HG02763 (cell line): ENCODE measurements around the gene ADRB1.

Source experiments
- ATAC-seq: cut with Tn5 transposase; IDR thresholded peaks from one replicate; pipeline ENCODE4 v1.9.1; 2021; ENCODE audit warnings: mild to moderate bottlenecking, moderate library complexity; ENCODE audit not compliant: unreplicated experiment

ADRB1 gene

DNA sequence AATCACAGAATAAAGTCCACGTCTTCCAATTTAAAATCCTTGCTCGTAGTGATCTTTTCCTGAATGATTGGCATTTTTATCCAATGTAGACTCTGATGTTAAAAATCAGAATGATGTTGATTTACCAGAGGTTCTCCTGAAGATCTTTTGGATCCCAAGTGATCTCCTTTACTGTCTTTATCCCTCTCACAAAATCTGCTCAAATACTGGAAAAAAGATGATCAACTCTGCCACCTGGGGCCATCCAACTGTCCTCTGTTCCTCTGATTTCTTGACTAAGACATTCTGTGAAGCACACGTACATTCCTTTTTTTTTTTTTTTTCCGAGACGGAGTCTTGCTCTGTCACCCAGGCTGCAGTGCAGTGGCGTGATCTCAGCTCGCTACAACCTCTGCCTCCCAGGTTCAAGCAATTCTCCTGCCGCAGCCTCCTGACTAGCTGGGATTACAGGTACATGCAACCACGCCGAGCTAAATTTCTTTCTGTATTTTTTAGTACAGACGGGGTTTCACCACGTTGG lies 18.0 kb upstream of the ADRB1 start:
- no peak for ATAC-seq

DNA sequence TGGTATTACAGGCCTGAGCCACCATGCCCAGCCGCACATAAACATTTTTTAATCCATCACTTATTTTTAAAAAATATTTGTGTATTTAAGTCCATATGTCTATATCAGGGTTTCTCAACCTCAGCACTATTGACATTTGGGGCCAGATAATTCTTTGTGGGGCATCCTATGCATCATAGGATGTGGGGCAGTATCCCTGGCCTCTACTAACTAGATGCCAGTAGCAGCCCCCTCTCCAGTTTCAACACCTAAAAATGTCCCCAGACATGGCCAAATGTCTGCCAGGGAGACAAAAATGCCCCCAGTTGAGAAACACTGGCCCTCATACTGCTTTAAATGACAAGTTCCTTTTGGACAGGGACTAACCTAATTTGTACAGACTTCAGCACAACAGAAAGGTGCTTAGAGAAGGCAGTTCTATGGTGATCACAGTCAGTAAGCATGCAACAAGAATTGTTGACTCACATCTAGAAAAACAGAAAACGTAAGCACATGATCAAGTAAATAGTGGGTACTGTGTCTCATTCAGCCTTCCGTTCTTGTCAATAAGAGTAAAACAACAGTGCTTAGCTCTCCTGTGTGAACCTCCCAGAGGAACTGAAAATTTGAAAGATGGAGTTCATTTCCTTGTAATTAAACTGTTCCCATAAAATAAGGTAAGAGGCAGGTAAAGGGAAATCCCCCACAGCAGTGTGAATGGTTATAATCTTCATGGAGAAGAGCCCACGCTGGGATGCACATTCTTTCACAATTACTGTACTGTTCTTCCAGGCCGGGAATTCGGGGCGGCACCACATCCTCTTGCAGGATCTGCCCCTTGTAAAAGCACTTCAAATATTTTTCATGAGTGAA lies 17.3 kb upstream of the ADRB1 start:
- ATAC-seq = no peak

DNA sequence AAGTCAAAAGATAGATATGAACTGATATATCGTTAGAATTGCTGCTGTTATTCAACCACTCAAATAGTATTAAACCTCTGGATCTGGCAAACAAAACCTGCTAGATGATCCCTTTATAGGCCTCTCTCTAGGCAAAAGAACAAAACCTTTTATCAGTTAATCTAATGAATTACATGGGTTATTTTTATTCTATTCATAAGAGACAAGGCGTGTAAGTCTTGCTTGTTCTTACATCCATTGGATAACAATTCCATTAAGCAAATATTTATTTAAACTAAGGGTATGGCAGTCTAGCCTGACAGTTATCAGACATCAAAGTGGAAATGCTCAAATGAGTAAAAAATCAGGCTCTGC lies 16.6 kb upstream of the ADRB1 start:
- no peak for ATAC-seq

DNA sequence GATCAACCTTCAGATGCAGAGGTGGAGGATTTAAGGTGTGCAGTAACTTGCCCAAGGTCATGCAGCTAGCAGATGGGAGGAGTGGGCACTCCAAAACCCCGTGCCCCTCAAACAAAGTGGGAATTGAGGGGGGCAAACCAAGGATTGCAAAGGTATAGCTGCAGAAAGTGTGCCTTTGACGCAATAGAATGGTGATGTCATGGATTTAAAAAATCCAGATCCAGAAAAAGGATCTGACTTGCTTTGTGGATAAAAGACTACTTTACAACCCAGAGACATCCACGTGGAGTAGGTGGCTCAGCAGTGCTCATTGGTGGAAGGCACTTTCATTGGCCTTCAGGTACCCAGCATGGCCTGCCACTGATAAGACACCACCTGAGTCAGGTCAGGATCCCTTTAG lies 15.7 kb upstream of the ADRB1 start:
- no peak for ATAC-seq

DNA sequence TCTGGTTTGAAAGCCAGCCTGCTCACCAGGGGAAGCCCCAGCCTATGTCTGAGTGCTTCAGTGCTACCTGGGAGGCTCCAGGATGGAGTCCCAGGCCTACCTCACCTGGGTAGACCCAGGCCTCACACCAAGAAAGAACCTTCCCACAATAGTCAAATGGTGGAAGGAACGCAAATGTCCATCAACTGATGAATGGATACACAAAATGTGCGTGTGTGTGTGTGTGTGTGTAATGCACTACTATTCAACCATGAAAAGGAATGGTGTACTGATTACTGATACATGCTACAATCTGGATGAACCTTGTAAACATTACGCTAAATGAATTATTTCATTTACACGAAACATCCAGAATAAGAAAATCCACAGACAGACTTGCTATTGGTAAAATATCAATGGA lies 15.2 kb upstream of the ADRB1 start:
- no peak for ATAC-seq

DNA sequence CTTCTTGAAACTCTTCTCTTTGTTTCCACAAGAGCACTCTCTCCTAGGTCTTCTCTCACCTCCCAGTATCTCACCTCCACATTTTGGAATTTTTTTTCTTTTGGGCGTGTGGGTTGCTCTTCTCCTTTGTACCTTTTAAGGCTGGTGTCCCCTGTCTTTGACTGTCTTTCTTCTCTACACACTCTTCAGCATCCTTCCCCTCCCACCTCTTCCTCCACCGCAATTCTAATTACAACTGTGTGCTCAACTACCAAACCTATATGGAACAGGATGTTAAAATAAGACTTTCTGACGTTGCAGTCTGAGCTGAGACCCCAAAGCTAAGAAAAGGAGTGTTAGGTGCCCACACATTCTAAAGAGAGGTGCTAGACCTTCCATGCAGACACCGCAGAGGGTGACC lies 14.0 kb upstream of the ADRB1 start:
- ATAC-seq = no peak

DNA sequence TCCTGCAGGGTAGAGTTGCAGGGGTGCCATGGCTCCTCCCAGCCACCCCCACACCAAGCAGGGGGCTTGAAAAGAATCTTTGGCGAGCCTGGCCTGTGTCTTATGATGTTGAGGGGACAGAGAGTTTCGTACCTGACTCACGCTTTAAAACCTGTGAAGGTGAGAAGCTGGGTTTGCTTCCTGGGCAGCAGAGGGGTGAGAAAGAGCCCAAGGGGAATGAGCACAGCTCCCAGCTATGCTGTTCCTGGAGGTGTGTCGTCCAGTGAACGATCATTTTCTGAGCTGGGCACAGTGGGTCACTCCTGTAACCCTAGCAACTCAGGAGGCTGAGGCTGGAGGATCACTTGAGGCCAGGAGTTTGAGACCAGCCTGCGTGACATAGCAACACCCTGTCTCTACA lies 13.5 kb upstream of the ADRB1 start:
- no peak for ATAC-seq

DNA sequence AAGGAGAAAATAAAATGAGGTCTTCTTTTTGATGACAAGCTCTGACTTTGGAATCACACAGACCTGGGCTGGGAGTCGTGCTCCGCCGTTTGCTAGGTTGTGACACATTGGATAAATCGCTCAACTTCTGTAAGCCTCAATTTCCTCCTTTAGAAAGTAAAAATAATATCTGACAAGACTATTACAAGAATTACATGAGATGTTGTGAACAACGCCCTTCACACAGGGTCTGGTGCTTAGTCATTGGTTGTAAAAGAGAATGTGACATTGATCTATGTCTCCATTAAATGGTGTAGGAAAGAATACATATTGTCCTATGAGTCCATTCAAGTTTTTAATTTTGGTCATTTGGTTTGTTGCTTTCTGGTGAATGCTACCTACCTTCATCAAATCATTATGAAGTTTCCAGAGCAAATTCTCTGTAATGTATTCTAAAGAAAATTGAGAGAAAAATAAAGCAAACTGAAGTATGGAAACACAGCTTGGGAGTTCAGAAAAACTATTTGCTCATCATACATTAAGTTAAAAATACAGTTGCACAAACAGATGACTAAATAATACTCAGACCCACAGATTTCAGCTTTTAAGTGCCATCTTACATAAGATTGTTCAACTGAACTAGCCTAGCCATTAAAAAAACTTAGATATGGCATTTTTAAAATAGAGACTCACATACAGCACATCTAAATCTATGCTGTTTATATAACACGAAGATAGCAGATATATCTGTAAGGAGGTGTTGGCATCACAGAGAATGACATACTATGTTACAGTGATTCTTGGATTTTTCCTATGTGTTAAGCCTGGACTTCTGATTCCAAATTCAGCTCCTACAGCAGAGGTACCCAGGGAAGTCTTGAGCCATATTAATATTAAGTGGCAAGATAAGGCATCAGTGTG lies 12.3 kb upstream of the ADRB1 start:
- ATAC-seq = no peak

DNA sequence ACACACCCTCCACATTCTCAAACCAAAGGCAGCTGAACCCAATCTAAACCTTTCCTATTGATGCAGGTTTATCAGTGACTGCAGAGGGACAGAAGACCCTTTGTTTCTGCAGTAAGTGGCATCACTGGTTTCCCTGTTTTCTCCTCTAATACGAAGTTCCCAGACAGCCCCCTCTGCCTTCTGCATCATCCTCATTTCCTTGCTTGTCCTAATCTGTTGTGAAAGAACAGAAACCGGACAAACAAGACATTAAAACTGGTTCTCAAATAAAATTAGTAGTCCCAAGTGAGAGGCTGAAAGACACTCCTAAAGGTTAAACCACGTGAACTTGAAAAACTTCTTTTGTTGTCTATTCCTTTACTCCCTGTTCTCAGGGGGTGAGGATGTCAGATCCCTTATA lies 10.1 kb upstream of the ADRB1 start:
- ATAC-seq = no peak

DNA sequence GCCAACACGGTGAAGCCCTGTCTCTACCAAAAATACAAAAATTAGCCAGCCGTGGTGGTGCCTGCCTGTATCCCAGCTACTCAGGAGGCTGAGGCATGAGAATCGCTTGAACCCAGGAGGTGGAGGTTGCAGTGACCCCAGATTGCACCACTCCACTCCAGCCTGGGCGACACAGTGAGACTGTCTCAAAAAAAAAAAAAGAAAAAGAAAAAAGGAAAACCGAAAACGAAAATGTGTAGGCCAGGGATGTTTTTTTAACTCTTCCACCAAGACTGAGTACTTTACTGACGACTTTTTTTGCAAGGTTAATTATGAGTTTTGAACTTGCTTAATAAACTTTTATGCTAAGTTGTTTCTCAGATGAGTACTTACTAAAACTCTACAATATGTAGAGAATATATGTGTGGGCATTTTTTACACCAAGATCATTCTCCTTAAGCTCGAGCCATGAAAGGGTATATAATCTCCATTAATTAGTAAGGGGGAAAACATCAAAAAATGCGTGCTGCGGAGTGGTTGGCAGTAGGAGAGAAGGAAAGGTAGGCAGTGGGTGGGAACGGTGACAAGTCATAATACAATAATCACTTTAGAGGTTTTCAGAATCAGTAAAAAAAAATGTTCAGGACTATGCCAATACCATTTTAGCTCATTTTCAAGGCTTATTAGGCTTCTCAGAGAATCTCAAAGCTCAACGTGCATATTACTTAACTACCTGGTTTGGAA lies 8.6 kb upstream of the ADRB1 start:
- ATAC-seq = no peak

DNA sequence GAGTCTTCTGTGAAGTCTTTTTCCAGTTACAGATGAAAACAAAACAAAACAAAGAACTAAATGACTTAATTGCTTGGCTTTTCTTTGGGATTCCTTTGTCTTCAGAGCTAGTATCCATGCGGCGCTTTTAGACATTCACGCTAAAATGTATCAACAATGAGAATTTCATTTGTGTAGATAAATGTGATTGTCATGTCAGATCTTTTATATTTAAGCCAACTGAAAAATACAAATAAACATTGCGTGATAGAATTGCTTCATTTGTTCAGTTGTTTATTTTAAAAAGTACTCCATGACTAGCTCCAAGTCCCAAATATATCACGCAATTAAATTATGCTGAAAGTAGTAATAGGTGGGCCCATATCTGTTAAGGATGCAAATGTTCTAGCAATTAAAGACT lies 7.9 kb upstream of the ADRB1 start:
- no peak for ATAC-seq

DNA sequence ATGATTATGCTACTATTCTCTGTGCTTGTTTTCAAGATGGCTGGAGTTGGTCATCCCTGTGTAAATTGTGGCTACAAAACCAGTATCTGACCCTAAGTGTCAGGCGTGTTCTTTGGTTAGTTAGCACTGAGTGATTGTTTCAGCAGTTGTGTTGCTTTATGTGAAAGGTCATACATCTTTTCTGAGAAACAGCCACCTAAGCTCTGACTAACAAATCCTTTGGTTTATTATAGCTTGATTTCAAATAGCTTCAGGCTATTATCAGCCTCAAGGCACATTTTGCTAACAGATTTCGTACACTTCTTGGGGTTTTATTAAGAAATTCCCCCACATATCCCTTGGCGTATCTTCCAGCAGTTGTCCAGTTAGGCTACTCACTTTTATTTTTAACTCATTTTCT lies 4.8 kb upstream of the ADRB1 start:
- ATAC-seq = no peak

DNA sequence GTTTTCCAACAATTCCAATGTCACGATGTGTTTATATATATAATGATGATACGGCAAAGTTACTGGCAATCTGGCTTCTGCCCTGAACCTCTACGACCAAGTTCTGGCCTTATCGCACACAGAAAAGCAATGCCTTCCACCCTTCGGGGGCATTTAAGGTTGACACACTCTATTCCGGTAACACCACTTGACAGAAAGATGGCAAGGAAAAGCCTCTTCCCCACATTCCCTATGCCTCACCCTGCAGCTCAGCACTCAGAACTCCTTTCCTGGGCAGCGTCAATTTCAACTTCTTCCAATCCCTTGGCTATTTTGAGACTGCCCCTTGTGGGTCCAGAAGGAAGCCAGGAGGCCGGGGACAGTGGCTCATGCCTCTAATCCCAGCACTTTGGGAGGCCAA lies 2.5 kb upstream of the ADRB1 start:
- no peak for ATAC-seq

DNA sequence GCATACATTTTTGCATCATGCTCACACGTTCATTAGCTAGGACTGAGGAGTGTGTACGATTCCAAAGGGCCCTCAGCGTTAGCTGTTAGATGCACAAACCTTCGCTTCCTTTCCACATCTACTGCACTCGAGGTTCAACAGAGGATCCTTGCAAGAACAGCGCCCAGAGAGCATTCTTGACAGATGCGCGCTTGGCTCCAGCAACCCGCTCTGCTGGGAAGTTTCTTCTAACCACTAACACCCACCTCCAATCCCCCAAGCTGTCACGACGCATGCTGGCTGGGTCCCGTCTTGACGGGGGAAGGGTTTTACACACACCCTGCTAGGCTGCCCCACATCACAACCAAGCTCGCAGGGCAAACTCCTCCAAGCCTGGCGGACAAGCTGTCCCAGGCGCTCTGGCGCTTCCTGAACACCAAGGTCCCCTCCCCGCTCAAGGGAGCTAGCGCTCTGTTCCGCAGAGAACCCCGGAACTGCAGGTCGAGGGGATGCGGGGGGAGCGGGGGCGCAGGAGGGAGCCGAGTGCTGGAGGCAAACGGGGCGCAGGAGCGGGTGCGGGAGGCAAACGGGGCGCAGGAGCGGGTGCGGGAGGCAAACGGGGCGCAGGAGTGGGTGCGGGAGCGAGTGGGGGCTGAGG lies 653 bp upstream of the ADRB1 start:
- peak; percentile 40 for ATAC-seq

DNA sequence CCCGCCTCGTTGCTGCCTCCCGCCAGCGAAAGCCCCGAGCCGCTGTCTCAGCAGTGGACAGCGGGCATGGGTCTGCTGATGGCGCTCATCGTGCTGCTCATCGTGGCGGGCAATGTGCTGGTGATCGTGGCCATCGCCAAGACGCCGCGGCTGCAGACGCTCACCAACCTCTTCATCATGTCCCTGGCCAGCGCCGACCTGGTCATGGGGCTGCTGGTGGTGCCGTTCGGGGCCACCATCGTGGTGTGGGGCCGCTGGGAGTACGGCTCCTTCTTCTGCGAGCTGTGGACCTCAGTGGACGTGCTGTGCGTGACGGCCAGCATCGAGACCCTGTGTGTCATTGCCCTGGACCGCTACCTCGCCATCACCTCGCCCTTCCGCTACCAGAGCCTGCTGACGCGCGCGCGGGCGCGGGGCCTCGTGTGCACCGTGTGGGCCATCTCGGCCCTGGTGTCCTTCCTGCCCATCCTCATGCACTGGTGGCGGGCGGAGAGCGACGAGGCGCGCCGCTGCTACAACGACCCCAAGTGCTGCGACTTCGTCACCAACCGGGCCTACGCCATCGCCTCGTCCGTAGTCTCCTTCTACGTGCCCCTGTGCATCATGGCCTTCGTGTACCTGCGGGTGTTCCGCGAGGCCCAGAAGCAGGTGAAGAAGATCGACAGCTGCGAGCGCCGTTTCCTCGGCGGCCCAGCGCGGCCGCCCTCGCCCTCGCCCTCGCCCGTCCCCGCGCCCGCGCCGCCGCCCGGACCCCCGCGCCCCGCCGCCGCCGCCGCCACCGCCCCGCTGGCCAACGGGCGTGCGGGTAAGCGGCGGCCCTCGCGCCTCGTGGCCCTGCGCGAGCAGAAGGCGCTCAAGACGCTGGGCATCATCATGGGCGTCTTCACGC lies 825 bp downstream of the ADRB1 start:
- no peak for ATAC-seq

DNA sequence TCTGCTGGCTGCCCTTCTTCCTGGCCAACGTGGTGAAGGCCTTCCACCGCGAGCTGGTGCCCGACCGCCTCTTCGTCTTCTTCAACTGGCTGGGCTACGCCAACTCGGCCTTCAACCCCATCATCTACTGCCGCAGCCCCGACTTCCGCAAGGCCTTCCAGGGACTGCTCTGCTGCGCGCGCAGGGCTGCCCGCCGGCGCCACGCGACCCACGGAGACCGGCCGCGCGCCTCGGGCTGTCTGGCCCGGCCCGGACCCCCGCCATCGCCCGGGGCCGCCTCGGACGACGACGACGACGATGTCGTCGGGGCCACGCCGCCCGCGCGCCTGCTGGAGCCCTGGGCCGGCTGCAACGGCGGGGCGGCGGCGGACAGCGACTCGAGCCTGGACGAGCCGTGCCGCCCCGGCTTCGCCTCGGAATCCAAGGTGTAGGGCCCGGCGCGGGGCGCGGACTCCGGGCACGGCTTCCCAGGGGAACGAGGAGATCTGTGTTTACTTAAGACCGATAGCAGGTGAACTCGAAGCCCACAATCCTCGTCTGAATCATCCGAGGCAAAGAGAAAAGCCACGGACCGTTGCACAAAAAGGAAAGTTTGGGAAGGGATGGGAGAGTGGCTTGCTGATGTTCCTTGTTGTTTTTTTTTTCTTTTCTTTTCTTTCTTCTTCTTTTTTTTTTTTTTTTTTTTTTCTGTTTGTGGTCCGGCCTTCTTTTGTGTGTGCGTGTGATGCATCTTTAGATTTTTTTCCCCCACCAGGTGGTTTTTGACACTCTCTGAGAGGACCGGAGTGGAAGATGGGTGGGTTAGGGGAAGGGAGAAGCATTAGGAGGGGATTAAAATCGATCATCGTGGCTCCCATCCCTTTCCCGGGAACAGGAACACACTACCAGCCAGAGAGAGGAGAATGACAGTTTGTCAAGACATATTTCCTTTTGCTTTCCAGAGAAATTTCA lies 1.7 kb downstream of the ADRB1 start:
- no peak for ATAC-seq

DNA sequence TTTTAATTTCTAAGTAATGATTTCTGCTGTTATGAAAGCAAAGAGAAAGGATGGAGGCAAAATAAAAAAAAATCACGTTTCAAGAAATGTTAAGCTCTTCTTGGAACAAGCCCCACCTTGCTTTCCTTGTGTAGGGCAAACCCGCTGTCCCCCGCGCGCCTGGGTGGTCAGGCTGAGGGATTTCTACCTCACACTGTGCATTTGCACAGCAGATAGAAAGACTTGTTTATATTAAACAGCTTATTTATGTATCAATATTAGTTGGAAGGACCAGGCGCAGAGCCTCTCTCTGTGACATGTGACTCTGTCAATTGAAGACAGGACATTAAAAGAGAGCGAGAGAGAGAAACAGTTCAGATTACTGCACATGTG lies 2.4 kb downstream of the ADRB1 start:
- ATAC-seq = no peak

DNA sequence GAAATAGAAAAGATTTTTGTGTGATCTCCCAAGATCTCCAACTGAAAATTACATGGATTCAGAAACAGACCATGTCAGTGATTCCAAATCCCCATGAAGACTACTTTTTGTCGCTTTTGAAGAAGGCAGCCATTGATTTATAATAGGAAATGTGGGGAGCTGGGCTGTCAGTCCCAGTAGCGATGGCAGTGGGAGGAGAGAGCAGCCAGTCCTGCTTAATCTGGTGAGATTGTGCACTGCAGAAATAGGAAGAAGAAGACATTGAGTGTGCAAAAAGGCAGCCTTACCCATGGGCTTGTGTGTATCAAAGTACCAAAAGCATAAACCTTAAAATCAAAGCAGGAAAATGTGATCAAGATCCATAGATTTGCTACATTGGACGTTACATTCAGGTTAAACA lies 4.8 kb downstream of the ADRB1 start:
- no peak for ATAC-seq

DNA sequence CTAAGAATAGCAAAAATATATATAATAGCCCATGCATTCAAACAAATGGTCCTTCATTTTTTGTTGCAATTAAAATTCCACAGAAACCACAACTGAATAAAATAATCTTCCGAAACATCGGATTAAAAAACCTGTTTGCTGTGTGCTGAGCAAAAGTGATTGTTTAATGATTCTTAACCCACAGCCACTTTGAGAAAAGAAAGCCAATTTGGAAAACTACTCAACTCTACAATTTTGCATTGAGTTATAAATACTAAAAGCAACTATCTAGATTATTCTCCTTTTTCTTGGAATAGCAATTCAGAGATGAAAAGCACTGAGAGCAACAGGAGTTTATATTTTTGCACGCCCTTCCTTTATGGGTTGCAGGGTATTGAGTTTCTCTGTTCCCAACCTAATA lies 8.0 kb downstream of the ADRB1 start:
- ATAC-seq = no peak
